H1 (cell line): ENCODE results near the gene SNX30. TPM values are rescaled to one million over a fixed set of nuclear protein-coding genes. Genes with fewer than 3 reads are reported as not detected.

Source experiments
- CHD7 ChIP-seq: fragments of 300-600 bp; sonication (generic); IDR thresholded peaks from 2 replicates; pipeline ENCODE4 v1.7.1; 2012; ENCODE audit warnings: low read length, moderate library complexity, mild to moderate bottlenecking, inconsistent platforms; ENCODE audit not compliant: insufficient replicate concordance
- EP300 ChIP-seq, 2 experiments: IDR thresholded peaks; 1 replicate in 1 of 2; 2 replicates in 1 of 2; pipeline ENCODE4 v1.6.1; 2011 to 2012; ENCODE audit warnings: low read depth in 2 of 2, low read length in 2 of 2, mild to moderate bottlenecking in 2 of 2, borderline replicate concordance in 1 of 2, inconsistent platforms in 1 of 2, moderate library complexity in 1 of 2
- GABPA ChIP-seq: IDR thresholded peaks from 2 replicates; pipeline ENCODE4 v1.6.1; 2011; ENCODE audit warnings: mild to moderate bottlenecking, low read length, moderate library complexity, borderline replicate concordance; ENCODE audit not compliant: insufficient read depth
- KDM1A ChIP-seq: fragments of 200-600, 300-600 bp; sonication (generic); IDR thresholded peaks from 2 replicates; pipeline ENCODE4 v1.7.1; 2016; ENCODE audit warnings: mild to moderate bottlenecking, low read length, borderline replicate concordance
- KDM5A ChIP-seq: fragments of 200-600 bp; IDR thresholded peaks from 2 replicates; pipeline ENCODE4 v1.7.1; 2012; ENCODE audit warnings: mild to moderate bottlenecking, low read length, inconsistent platforms, mixed read lengths
- MAFK ChIP-seq: IDR thresholded peaks from 2 replicates; pipeline ENCODE4 v1.6.1; 2012; ENCODE audit warnings: low read depth, mild to moderate bottlenecking, improper control_type of control experiment, low read length
- SAP30 ChIP-seq: fragments of 300-600 bp; sonication (generic); IDR thresholded peaks from 2 replicates; pipeline ENCODE4 v1.7.1; 2012; ENCODE audit warnings: low read length, moderate library complexity, mild to moderate bottlenecking, inconsistent platforms; ENCODE audit not compliant: insufficient read depth, insufficient replicate concordance
- SUZ12 ChIP-seq: fragments of 200-600 bp; sonication (generic); IDR thresholded peaks from 2 replicates; pipeline ENCODE4 v1.6.1; 2012; ENCODE audit warnings: mild to moderate bottlenecking, inconsistent platforms, low read length, moderate library complexity, mixed read lengths
- ZNF274 ChIP-seq: IDR thresholded peaks from 2 replicates; pipeline ENCODE4 v1.7.0; 2012; ENCODE audit warnings: low read length, borderline replicate concordance; ENCODE audit errors: extremely low read depth
- polyA plus RNA-seq, 7 experiments: library from polyadenylated mRNA; depleted of rRNA in 3 of 7; stranded (reverse) in 5 of 7; unstranded in 2 of 7; fragments of >200 nt in 5 of 7; fragments of 200-250 nt in 2 of 7; gene quantifications; 1 replicate in 5 of 7; 2 replicates in 1 of 7; 4 replicates in 1 of 7; pipeline versions ENCODE4 v1.2.1 to v1.2.3, GENCODE V29; 2011 to 2013; ENCODE audit warnings: missing spikeins in 2 of 7, mixed read lengths in 2 of 7
- total RNA-seq: library from RNA; stranded (reverse); fragmentation: NEBNext Ultra II Directional; extraction: Animal tissue kit (Norgen Biotek cat#: 25700); gene quantifications from 2 replicates; pipeline ENCODE4 v1.2.1, GENCODE V29; 2021

SNX30 gene
- total and polyA plus RNA-seq, 2 of the 8 experiments (the other 6 are each of a cell fraction or from before 2014, with no cell fraction given), result 4.0 to 12.2 TPM

- TF ChIP-seq CHD7 (no peak), ZNF274 (no peak), SUZ12 (no peak), GABPA (no peak), SAP30 (no peak), KDM5A (no peak), EP300 (IDR thresholded peaks at IDR 0.05; ENCODE audit: borderline replicate concordance in 1 of 2, low read depth in 2 of 2, low read length in 2 of 2) (no peak), KDM1A (no peak), MAFK (no peak)
These were observed 82.5 kb downstream of the SNX30 start (continued) for GRCh38 chr9:112833081-112833480.
